ENCODE results near the gene ACTL7A.
A peak's percentile ranks its signal among the peaks of the same experiment; 100 is the strongest.

ACTL7A gene

GRCh38 chr9:108850293-108850897, 11.7 kb upstream of the ACTL7A start:
- no peak for DNase-seq (ENCODE audit: low read depth)

DNA sequence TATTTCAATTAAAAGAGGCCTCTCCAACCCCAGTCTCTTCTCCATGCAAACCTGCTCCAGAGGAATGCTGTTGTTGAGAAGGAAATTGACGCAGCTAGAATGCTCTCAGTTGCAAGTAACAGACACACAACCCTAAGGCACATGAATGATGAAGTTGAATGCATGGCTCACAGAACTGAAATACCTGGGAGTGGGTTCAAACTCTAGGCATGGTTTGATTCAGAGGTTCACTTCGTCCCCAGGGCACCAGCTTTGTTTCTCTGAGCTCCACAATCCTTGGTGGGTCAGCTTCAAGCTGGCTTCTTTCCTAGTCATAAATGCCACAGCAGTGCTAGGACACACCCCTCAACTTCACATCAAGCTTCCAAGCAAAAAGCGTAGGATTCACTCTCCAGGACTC, 10.9 kb upstream of the ACTL7A start:
- DNase-seq (ENCODE audit: low read depth) = no peak

DNA sequence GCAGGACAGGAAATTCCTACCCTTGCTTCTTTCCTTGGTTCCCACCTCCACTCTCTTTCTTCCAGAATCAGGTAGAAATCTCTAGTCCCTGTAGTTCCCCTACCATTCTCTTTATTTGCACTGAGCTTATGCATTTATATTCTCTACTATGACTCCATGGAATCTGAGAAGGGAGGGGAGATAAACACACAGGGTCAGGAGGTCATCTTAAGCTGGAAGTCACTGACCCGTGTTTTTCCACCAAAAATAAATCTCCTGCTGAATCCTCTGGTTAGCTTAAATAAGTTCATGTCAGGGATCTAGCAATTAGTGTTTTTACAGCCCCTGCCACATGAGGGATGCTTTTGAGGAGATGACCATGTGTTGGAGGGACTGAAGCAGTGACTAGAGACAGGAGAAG, 10.0 kb upstream of the ACTL7A start:
- no peak for DNase-seq (ENCODE audit: low read depth)

GRCh38 chr9:108854094-108854493, 8.0 kb upstream of the ACTL7A start:
- no peak for DNase-seq (ENCODE audit: low read depth)

DNA sequence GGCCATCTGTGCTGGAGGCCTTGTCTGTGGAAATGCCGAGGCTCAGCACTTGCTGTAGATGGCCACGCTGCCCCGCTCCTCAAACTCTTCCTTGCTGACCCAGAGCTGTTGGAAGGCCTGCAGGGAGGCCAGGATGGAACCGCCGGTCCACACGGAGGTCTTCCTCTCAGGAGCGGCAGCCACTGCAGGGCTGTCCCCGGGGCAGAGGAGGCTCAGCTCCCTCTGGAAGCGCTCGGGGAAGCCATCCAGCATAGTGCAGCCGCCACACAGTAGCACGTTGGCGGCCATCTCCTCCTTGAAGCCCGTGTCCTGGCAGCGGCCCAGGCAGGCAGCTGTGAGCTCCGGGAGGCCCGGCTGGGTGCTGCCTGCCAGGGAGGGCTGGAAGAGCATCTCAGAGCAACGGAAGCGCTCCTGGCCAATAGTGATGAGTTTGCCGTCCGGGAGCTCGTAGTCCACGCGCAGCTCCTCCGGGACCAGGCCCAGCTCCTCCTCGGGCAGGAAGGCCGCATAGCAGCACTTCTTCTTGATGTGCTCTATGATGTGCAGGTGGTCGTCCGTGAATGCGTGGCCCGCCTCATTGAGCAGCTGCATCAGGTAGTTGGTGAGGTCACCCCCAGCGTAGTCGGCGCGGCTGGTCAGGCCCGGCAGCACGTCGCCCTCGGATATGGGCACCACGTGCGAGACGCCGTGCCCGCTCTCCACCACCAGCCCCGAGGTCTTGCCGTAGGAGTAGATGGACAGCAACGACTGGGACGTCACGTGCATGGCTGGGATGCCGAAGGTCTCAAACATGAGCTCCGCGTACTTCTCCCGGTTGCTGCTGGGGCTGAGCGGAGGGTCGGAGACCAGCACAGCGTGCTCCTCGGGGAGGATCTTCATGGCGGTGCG, 7.2 kb upstream of the ACTL7A start:
- no peak for DNase-seq (ENCODE audit: low read depth)

- DNase-seq (ENCODE audit: low read depth) = no peak
Measured at GRCh38 chr9:108855529-108855886, 6.6 kb upstream of the ACTL7A start.

DNA sequence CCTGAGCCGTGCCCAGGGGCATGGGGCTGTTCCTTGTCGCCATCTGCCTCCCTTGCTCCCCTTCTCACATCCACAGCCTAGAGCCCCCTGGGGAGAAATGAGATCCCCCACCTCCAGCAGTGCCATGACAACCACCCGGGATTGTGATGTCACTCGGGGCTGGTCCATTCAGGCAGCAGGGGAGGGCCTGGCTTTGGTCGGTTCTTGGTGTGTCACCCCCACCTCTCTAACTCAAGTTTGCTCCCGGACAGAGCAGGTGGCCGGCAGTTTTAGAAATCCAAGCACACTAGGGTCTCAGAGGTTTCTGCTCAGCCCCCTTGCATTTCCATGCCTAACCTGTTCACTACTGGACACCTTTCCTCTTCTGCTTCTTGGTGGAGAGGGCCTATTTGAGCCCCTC, 6.2 kb upstream of the ACTL7A start, which contains the start of gene ACTL7B:
TSS of gene ACTL7B (minus strand) at position 99 of the 400 bp plus-strand sequence. CDS start at position 43, 56 bp downstream.
- no peak for DNase-seq (ENCODE audit: low read depth)

DNA sequence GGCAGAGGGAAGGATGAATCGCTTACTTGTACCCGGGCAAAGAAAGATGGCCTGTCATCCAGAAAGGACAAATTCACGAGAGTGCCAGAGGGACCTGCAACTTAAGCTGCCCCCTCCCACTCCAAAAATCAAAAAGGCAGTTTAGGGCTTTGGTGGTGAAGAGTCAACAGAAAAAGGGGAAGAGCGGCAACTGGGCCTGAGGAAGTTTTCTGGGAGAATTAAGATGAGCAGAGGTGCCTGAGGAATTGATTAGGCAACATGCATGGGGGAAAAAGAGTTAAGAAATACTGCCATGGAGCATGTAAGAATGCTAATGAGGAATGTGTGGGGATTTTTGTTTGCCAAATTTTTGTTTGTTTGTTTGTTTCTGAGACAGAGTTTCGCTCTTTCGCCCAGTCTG, 4.5 kb upstream of the ACTL7A start:
- no peak for DNase-seq (ENCODE audit: low read depth)

DNA sequence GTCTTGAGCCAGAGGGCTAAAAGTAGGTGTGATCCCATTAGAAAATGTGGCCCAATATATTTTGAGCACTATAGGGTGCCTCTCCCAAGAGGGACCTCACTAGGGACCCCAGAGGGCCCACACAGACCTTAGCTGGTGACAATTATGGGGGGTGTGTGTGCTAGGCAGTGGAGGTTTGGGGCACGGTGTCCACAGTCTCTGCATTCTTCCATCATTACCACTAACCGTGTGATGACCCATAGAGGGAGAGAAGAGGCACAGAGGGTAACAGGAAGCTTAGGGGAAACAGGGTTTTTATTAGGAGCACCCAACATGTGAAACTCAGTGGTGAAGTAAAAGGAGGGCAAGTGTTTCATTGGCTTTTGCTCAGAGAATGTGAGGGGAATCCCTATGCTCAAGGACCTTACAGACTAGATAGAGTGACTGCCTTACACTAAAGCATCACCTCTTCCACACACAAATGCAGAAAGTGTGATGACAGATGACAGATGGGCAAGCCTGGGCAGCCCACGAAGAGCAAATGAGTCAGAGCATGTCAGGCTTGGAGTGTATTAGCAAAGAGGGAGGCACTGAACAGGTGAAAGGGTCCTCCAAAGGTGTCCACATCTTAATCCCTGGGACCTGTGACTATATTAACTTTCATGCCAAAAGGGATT, 2.5 kb upstream of the ACTL7A start:
- no peak for DNase-seq (ENCODE audit: low read depth)

DNA sequence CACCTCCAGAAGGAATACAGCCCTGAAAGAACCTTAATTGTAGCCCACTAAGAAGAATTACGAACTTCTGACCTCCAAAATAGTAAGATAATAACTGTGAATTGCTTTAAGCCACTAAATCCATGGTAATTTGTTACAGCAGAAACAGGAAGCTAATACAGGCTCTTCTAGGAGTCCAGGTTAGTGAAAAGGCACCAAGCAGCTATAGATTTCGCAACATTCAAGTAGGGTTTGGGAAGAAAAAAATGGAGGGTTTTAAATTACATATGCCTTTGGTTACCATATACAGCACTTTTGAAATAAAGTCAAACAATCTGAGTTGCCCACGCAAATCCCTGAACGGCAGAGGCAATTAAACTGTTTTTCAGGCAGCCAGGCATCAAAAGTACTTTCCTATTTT, 1.7 kb upstream of the ACTL7A start:
- DNase-seq (ENCODE audit: low read depth) = no peak

GRCh38 chr9:108860764-108861163, 1.3 kb upstream of the ACTL7A start:
- no peak for DNase-seq (ENCODE audit: low read depth)

DNA sequence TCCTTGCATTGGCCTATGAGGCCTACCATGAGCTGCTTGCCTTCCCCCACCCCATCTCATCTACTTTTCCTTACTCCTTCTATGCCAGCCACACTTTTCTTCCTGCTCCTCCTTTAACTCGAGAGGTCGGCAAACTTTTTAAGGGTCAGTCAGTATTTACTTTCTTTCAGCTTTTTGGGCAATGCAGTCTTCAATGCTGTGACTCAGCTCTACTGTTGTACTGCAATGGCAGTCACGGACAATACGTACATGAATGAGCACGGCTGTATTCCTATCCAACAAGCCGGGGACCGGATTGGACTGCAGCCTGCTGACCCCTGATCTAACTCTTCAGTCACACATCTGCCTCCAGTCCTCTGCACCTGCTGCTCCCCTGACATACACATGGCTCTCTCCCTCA, 602 bp upstream of the ACTL7A start:
- DNase-seq (ENCODE audit: low read depth) = no peak

- DNase-seq (ENCODE audit: low read depth) = no peak
Measured at GRCh38 chr9:108863891-108864290, 1.8 kb downstream of the ACTL7A start.

DNA sequence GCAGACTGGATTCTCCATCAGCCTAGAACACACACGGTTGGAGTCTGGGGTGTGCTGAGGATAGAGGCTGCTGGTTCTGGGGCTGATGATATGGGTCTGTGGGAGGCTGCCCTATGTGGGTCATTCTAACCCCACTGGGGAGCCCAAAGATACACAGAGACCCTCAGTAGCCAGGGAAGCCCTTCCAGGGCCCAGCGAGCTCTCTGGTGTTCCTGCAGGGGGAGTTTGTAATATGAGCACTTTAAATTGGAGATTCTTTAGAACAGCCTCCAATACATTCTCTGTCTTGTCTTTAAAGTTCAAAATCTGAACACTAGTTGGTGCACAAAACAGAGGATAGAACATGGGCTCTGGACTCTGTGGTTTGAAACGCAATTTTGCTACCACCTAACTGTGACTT, 2.4 kb downstream of the ACTL7A start:
- DNase-seq (ENCODE audit: low read depth) = no peak

DNA sequence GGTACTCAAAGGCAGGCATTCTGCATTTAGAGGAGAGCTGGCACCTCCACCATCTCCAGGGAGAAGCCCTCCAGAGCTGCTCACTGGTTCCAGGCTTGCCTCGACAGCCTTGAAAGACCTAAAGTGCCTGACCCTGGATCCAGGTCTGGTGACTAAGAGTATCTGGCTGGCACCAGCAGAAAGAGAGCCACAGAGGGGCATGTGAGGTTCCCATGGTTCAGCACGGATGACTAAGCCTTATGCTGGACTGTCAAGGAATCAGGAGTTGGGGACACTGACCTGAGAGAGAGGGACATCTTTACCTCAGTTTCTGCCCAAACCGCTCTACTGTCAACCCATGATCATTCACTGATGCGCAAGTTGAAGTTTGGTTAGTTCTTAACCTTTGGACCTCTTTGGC, 3.0 kb downstream of the ACTL7A start:
- DNase-seq (ENCODE audit: low read depth) = no peak

DNA sequence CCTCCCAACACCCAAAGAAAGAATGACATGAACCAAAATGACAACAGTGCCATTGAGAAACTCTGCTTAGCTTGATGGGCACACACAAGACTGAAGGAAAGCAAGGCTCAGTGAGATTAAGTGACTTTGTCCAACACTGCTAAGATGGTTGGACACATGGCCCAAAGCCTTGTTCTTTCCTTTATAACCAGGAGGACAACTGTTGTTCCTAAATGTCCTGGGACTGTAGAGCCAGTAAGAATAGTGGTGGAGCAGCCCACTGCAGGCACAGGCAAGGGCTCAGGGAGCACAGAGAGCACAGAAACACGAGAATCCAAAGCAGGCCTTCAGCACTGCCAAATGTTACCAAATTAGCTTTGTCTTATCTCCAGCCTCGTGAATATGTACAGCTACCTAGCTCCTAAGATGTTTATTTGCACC, 3.9 kb downstream of the ACTL7A start:
- no peak for DNase-seq (ENCODE audit: low read depth)

- no peak for DNase-seq (ENCODE audit: low read depth)
Measured at GRCh38 chr9:108867116-108867515, 5.0 kb downstream of the ACTL7A start.

DNA sequence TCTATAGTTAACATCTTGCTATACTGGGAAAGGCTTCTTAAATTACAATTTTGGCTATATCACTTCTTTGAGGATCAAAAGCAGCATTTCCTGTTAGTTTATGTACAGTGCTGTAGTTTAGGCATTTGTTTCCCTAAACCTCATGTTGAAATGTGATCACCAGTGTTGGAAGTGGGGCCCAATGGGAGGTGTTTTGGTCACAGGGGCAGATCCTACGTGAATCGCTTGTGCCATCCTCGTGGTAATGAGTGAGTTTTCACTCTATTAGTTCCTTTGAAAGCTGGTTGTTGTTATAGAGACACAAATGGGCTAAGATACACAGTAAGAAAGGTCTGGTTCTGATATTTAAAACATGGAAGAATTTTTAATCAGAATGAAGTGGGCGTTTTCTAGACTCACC, 5.8 kb downstream of the ACTL7A start:
- no peak for DNase-seq (ENCODE audit: low read depth)

DNA sequence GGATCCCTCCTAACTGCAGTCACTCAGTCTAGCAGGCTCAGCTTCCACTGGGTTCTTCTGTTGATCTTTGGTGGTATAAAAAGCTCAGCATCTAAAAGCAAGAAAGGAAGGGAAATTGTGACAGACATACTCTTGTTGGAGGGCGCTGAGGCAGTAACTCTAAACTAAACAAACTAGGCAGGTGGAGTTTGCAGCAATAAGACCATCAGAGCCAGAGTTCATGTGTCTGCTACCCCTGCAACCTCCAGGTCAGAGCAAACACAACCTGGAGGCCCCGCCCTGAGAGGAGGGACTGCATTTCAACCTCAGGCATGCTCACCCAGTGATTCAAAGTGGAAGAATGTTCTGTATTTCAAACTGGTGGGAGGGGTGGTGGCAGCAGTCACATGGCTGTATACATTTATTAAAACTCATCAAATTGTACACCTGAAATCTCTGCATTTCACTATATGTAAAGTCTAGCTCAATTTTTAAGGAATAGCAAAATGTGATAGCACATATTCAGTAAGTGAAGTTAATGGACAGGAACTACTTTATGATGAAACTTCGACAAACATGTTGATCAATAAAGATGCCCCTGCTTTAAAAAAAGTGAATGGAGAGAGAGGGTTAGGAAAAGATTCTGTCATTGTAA, 7.1 kb downstream of the ACTL7A start:
- peak; percentile 32 for DNase-seq (ENCODE audit: low read depth)

- DNase-seq (ENCODE audit: low read depth) = no peak
Measured at GRCh38 chr9:108874058-108874788, 12.2 kb downstream of the ACTL7A start.

DNA sequence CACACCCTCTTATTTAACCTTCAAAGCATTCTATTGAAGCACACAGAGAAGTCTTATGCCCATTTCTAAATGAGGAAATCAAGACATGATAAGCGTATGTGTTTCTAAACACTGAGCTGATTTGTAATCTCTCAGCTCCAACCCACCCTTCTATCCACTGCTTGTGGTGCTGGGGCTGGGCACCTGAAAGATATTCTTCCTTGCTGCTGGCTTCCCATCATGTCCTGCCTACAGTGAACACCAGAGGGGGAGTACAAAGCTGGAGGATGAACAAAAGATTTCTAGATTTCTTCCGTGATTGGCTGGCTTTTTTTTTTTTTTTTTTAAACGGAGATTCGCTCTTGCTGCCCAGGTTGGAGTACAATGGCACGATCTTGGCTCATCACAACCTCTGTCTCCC, 14.4 kb downstream of the ACTL7A start:
- no peak for DNase-seq (ENCODE audit: low read depth)

DNA sequence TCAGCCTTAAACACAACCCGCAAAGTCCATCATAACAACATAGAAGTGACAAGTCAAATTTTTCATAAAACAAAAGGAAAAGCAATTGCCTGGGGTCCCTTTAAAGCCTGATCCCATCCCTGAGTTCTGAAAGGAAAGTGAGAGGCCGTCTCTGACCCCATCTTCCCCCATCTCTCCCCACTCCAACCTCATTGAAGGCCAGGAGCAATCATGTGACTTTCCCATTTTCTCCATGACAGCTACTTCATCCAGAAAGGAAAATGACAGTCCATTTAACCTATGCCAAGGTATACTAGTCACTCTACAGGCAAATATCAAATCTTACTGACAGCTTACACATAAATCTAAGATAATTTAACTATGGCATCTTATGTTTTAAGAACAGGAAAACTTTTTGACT, 15.5 kb downstream of the ACTL7A start:
- DNase-seq (ENCODE audit: low read depth) = no peak
